ENCODE measurements around the gene EPHA5. TPM values are rescaled to one million over a fixed set of nuclear protein-coding genes. Genes with fewer than 3 reads are reported as not detected.
A peak's percentile ranks its signal among the peaks of the same experiment; 100 is the strongest.

EPHA5 gene
- total RNA-seq, 1 donor from 2014 or later: not detected

- DNase-seq (ENCODE audit: low read depth, low spot score): no peak
Observed at GRCh38 chr4:65498606-65499005, 171.7 kb downstream of the EPHA5 start.

- DNase-seq (ENCODE audit: low read depth, low spot score): no peak
Observed at GRCh38 chr4:65495439-65495838, 174.8 kb downstream of the EPHA5 start.

- DNase-seq (ENCODE audit: low read depth, low spot score): no peak
Observed at GRCh38 chr4:65482410-65482809, 187.9 kb downstream of the EPHA5 start.

GRCh38 chr4:65472531-65472930 is 197.8 kb downstream of the EPHA5 start:
- no peak for DNase-seq (ENCODE audit: low read depth, low spot score)

GRCh38 chr4:65467068-65467680 is 203.1 kb downstream of the EPHA5 start:
- no peak for DNase-seq (ENCODE audit: low read depth, low spot score)

GRCh38 chr4:65461781-65462180 is 208.5 kb downstream of the EPHA5 start:
- no peak for DNase-seq (ENCODE audit: low read depth, low spot score)

- no peak for DNase-seq (ENCODE audit: low read depth, low spot score)
Observed at GRCh38 chr4:65457011-65457410, 213.3 kb downstream of the EPHA5 start.

- DNase-seq (ENCODE audit: low read depth, low spot score): no peak
Observed at GRCh38 chr4:65456579-65456978, 213.7 kb downstream of the EPHA5 start.

- no peak for DNase-seq (ENCODE audit: low read depth, low spot score)
Observed at GRCh38 chr4:65453398-65453797, 216.9 kb downstream of the EPHA5 start.

GRCh38 chr4:65450899-65451298 is 219.4 kb downstream of the EPHA5 start:
- DNase-seq (ENCODE audit: low read depth, low spot score): no peak

- DNase-seq (ENCODE audit: low read depth, low spot score): peak; percentile 8
Observed at GRCh38 chr4:65437102-65437501, 233.2 kb downstream of the EPHA5 start.

- no peak for DNase-seq (ENCODE audit: low read depth, low spot score)
Observed at GRCh38 chr4:65422109-65422508, 248.2 kb downstream of the EPHA5 start.

GRCh38 chr4:65420036-65420435 is 250.3 kb downstream of the EPHA5 start:
- DNase-seq (ENCODE audit: low read depth, low spot score): no peak

- no peak for DNase-seq (ENCODE audit: low read depth, low spot score)
Observed at GRCh38 chr4:65416891-65417290, 253.4 kb downstream of the EPHA5 start.

- no peak for DNase-seq (ENCODE audit: low read depth, low spot score)
Observed at GRCh38 chr4:65407483-65407882, 262.8 kb downstream of the EPHA5 start.

- no peak for DNase-seq (ENCODE audit: low read depth, low spot score)
Observed at GRCh38 chr4:65401083-65401482, 269.2 kb downstream of the EPHA5 start.

- no peak for DNase-seq (ENCODE audit: low read depth, low spot score)
Observed at GRCh38 chr4:65399084-65399483, 271.2 kb downstream of the EPHA5 start.

GRCh38 chr4:65393078-65393477 is 277.2 kb downstream of the EPHA5 start:
- no peak for DNase-seq (ENCODE audit: low read depth, low spot score)

GRCh38 chr4:65392488-65392887 is 277.8 kb downstream of the EPHA5 start:
- DNase-seq (ENCODE audit: low read depth, low spot score): no peak

- DNase-seq (ENCODE audit: low read depth, low spot score): no peak
Observed at GRCh38 chr4:65391814-65392213, 278.5 kb downstream of the EPHA5 start.

- DNase-seq (ENCODE audit: low read depth, low spot score): no peak
Observed at GRCh38 chr4:65391382-65391781, 278.9 kb downstream of the EPHA5 start.

- no peak for DNase-seq (ENCODE audit: low read depth, low spot score)
Observed at GRCh38 chr4:65386927-65387326, 283.4 kb downstream of the EPHA5 start.

GRCh38 chr4:65383589-65384305 is 286.5 kb downstream of the EPHA5 start:
- DNase-seq (ENCODE audit: low read depth, low spot score): no peak
